DND-41 (cell line): Measurements from ENCODE around the gene NAA80.

Experiments used
- EZH2 ChIP-seq: IDR thresholded peaks from 3 replicates; pipeline ENCODE4 v1.6.1; 2012; ENCODE audit warnings: borderline replicate concordance, low read depth, mild to moderate bottlenecking, moderate library complexity, low read length, inconsistent platforms; ENCODE audit not compliant: severe bottlenecking
- TF ChIP-seq, protein P1 (sequence below): IDR thresholded peaks from 2 replicates; pipeline ENCODE4 v1.5.1; 2012; ENCODE audit warnings: borderline replicate concordance, low read length, moderate library complexity, mild to moderate bottlenecking; ENCODE audit not compliant: poor library complexity, severe bottlenecking; ENCODE audit errors: extremely low read depth

DNA sequence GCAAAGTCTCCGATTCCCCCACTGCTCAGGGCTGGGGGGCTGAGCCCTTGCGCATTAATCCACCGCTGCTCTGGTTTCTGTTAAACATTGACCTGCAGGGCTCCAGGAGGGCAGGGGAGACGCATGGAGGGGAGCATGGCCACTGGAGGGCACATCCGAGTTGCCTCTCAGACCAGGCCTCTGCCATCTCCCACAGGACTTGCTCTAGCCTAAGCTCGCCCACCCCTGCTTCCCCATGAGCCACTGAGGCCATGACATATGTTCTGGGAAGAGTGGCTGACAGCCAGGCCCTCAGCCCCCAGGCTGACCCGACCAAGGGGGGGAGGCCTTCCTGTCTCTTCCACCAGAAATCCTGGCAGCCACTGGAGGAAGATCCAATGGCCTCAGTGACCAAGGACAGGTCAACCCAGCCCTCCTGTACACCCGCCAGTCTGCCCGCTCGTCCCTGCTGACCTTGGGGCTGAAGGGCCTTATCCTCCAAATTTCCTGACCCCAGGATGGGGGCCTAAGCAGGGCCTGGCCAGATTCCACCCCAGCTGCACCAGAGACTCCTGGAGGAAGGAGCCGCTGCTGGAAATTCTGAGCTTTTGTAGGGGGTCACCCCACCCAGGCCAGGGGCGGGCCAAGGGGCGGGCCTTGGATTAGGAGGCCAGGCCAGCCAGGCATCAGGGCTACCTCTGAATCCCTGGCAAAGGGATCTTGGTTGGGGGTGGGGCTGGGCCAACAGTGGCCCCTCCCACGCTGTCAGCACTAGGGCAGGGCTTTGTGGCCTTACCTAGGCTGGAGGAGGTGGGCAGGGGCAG, 4.0 kb upstream of the NAA80 start, which contains the start of gene HYAL1:
- TF ChIP-seq, protein P1, sequence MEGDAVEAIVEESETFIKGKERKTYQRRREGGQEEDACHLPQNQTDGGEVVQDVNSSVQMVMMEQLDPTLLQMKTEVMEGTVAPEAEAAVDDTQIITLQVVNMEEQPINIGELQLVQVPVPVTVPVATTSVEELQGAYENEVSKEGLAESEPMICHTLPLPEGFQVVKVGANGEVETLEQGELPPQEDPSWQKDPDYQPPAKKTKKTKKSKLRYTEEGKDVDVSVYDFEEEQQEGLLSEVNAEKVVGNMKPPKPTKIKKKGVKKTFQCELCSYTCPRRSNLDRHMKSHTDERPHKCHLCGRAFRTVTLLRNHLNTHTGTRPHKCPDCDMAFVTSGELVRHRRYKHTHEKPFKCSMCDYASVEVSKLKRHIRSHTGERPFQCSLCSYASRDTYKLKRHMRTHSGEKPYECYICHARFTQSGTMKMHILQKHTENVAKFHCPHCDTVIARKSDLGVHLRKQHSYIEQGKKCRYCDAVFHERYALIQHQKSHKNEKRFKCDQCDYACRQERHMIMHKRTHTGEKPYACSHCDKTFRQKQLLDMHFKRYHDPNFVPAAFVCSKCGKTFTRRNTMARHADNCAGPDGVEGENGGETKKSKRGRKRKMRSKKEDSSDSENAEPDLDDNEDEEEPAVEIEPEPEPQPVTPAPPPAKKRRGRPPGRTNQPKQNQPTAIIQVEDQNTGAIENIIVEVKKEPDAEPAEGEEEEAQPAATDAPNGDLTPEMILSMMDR: no peak
- no peak for TF ChIP-seq EZH2
